Fibroblast of lung (primary cell): Measurements from ENCODE around the gene HNRNPLL. TPM values are rescaled to one million over a fixed set of nuclear protein-coding genes. Genes with fewer than 3 reads are reported as not detected.
A peak's percentile ranks its signal among the peaks of the same experiment; 100 is the strongest.
"Not testable (repeated sequence)": the region's sequence is repeated elsewhere in the genome, so short reads cannot be mapped to it uniquely, and the experiment has no call there.

Source experiments
- DNase-seq, 2 donors: peaks; one replicate each; pipeline versions ENCODE4 v3.0.0 to v3.0.0-alpha.2; 2010; ENCODE audit warnings: low read depth in 2 of 2
- H2AFZ ChIP-seq: 2 replicates; pipeline ENCODE4 v1.5.1; 2012; ENCODE audit warnings: low read length, control low read depth, inconsistent platforms
- H3K27ac ChIP-seq: 2 replicates; pipeline ENCODE4 v1.5.1; 2011; ENCODE audit warnings: low read length, control low read depth; ENCODE audit not compliant: insufficient read depth
- H3K27me3 ChIP-seq: 2 replicates; pipeline ENCODE4 v1.5.1; 2011; ENCODE audit warnings: mild to moderate bottlenecking, low read length; ENCODE audit not compliant: control insufficient read depth, insufficient read depth
- H3K36me3 ChIP-seq: 2 replicates; pipeline ENCODE4 v1.5.1; 2011; ENCODE audit warnings: low read length; ENCODE audit not compliant: control insufficient read depth, insufficient read depth
- H3K4me1 ChIP-seq: 2 replicates; pipeline ENCODE4 v1.5.1; 2011; ENCODE audit warnings: low read length; ENCODE audit not compliant: control insufficient read depth, insufficient read depth; ENCODE audit errors: extremely low read depth
- H3K4me2 ChIP-seq: 2 replicates; pipeline ENCODE4 v1.5.1; 2011; ENCODE audit warnings: low read length, control low read depth; ENCODE audit not compliant: insufficient read depth; ENCODE audit errors: extremely low read depth
- H3K4me3 ChIP-seq, 4 experiments: fragments of 200-600 bp in 1 of 4; sonication (generic) in 1 of 4; replicated peaks in 1 of 4; 2 replicates each; pipeline ENCODE4 v1.5.1; 2011 to 2016; ENCODE audit warnings: low read length in 4 of 4, low read depth in 3 of 4, mild to moderate bottlenecking in 3 of 4, control low read depth in 2 of 4, inconsistent platforms in 1 of 4, mixed read lengths in 1 of 4; ENCODE audit not compliant: insufficient read depth in 1 of 4; ENCODE audit errors: control extremely low read depth in 1 of 4
- H3K79me2 ChIP-seq: 2 replicates; pipeline ENCODE4 v1.5.1; 2012; ENCODE audit warnings: mild to moderate bottlenecking, low read length, inconsistent platforms; ENCODE audit not compliant: control insufficient read depth, insufficient read depth
- H3K9ac ChIP-seq: 2 replicates; pipeline ENCODE4 v1.5.1; 2011; ENCODE audit warnings: mild to moderate bottlenecking, low read length, control low read depth; ENCODE audit not compliant: insufficient read depth
- H3K9me3 ChIP-seq: 2 replicates; pipeline ENCODE4 v1.5.1; 2012; ENCODE audit warnings: low read depth, low read length; ENCODE audit not compliant: control insufficient read depth, insufficient read depth
- H4K20me1 ChIP-seq: 2 replicates; pipeline ENCODE4 v1.5.1; 2011; ENCODE audit warnings: low read length; ENCODE audit not compliant: control insufficient read depth, insufficient read depth; ENCODE audit errors: extremely low read depth
- EZH2 ChIP-seq: IDR thresholded peaks from 2 replicates; pipeline ENCODE4 v1.5.1; 2012; ENCODE audit warnings: low read length, control low read depth, mild to moderate bottlenecking; ENCODE audit errors: missing control alignments
- polyA plus RNA-seq, 2 donors: library from polyadenylated mRNA; depleted of rRNA in 1 of 2; stranded (reverse) in 1 of 2; unstranded in 1 of 2; fragments of >200 nt; gene quantifications; 2 replicates each; pipeline ENCODE4 v1.2.1, GENCODE V29; 2011 to 2012; ENCODE audit warnings: missing spikeins in 1 of 2
- total RNA-seq: library from RNA; depleted of rRNA; stranded (reverse); fragments of >200 nt; gene quantifications from 2 replicates; pipeline ENCODE4 v1.2.1, GENCODE V29; 2014
- TF ChIP-seq, protein P1 (sequence below), 2 donors: IDR thresholded peaks in 1 of 2; conservative IDR thresholded peaks in 1 of 2; 1 replicate in 1 of 2; 2 replicates in 1 of 2; pipeline ENCODE4 v1.5.1; 2011 to 2012; ENCODE audit warnings: low read length in 2 of 2, control low read depth in 1 of 2, inconsistent platforms in 1 of 2, low read depth in 1 of 2, mild to moderate bottlenecking in 1 of 2

Gene HNRNPLL
- total and polyA plus RNA-seq, 2 donors (not counting 1 experiment from before 2014, with no cell fraction given), result 36.4 to 51.4 TPM

DNA sequence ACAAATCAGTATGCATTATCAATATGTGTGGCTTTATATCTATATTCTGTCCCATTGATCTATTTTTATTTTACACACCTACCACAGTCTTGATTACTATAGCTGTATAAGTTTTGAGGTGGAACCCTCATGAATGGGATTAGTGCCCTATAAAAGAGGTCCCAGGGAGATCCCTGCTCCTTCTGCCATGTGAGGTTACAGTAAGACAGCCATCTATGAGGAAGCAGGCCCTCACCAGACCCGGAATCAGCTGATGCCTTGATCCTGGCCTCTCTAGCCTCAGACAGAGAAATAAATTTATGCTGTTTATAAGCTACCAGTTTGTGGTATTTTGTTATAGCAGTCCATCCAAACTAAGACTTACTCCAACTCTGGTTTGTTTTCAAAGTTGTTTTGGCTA, 54.9 kb downstream of the HNRNPLL start:
- Histone ChIP-seq H3K27ac (no peak overlapping the region), H4K20me1 (no peaks in the 10 kb centered on the region), H3K9me3 (no peaks in the 10 kb centered on the region), H3K4me1 (no peaks in the 10 kb centered on the region), H3K36me3 (peaks cover 2% of the 10 kb centered on the region), H3K4me3 (no peak overlapping the region), H3K9ac (no peak overlapping the region), H3K79me2 (no peaks in the 10 kb centered on the region), H3K4me2 (no peak overlapping the region), H2AFZ (no peak overlapping the region), H3K27me3 (no peaks in the 10 kb centered on the region)
- TF ChIP-seq EZH2, result no peak
- no peak for DNase-seq

DNA sequence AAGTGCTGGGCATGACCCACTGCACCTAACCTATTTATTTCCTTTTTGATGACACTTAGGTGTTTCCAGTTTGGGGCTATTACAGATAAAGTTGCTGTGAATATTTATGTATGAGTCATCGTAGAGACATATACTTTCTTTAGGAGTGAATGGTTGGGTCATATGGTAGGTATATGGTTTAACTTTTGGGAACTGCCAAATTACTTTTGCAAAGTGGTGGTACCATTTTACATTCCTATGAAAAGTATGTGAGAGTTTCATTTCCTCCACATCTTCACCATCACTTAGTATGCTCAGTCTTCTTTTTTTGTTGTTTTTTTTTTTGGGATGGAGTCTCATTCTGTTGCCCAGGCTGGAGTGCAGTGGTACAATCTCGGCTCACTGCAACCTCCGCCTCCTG, 56.1 kb downstream of the HNRNPLL start:
- H3K36me3 ChIP-seq, result no peaks in the 10 kb centered on the region
- H3K4me1 ChIP-seq, result no peaks in the 10 kb centered on the region
- no peak overlapping the region for H3K9ac ChIP-seq
- H2AFZ ChIP-seq, result no peak overlapping the region
- H3K79me2 ChIP-seq, result no peaks in the 10 kb centered on the region
- H3K4me3 ChIP-seq, result no peak overlapping the region
- no peak for DNase-seq
- TF ChIP-seq EZH2, result no peak
- TF ChIP-seq, protein P1, sequence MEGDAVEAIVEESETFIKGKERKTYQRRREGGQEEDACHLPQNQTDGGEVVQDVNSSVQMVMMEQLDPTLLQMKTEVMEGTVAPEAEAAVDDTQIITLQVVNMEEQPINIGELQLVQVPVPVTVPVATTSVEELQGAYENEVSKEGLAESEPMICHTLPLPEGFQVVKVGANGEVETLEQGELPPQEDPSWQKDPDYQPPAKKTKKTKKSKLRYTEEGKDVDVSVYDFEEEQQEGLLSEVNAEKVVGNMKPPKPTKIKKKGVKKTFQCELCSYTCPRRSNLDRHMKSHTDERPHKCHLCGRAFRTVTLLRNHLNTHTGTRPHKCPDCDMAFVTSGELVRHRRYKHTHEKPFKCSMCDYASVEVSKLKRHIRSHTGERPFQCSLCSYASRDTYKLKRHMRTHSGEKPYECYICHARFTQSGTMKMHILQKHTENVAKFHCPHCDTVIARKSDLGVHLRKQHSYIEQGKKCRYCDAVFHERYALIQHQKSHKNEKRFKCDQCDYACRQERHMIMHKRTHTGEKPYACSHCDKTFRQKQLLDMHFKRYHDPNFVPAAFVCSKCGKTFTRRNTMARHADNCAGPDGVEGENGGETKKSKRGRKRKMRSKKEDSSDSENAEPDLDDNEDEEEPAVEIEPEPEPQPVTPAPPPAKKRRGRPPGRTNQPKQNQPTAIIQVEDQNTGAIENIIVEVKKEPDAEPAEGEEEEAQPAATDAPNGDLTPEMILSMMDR (conservative IDR thresholded peaks at IDR 0.05 in 1 of 2, IDR thresholded peaks at IDR 0.05 in 1 of 2; ENCODE audit: low read depth in 1 of 2, low read length in 2 of 2), result no peak
- no peaks in the 10 kb centered on the region for H3K9me3 ChIP-seq
- H4K20me1 ChIP-seq, result no peaks in the 10 kb centered on the region
- H3K27ac ChIP-seq, result no peak overlapping the region
- no peak overlapping the region for H3K4me2 ChIP-seq
- H3K27me3 ChIP-seq, result no peaks in the 10 kb centered on the region

DNA sequence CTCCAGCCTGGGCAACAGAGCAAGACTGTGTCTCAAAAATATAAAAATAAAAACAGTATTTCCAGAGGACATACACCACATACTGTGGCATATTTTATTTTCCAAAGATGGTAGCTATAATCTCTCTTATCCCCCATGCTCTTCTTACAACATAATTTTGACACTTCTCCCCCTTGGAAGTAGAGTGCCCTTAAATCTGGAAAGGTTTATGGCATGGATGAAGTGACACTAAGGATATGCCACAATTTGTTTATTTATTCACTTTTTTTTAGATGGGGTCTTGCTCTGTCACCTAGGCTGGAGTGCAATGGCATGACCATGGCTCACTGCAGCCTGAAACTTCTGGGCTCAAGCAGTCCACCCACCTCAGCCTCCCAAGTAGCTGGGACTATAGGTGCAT, 56.7 kb downstream of the HNRNPLL start:
- H3K27me3 ChIP-seq, result no peaks in the 10 kb centered on the region

DNA sequence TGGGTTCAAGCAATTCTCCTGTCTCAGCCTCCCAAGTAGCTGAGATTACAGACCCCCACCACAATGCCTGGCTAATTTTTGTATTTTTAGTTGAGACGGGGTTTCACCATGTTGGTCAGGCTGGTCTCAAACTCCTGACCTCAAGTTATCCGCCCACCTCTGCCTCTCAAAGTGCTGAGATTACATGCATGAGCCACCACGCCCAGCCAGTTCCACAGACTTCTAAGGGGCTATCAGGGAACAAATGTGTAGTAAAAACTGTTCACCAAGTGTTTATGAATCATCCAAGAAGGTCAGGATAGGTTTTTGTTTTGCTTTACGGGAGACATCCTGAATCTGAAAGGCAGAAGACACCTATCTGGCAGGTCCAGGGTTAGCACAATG, 60.5 kb downstream of the HNRNPLL start:
- H3K27ac ChIP-seq, H3K9ac ChIP-seq, H3K27me3 ChIP-seq, H3K79me2 ChIP-seq, H3K4me1 ChIP-seq, H3K4me3 ChIP-seq, H2AFZ ChIP-seq, H3K9me3 ChIP-seq, H4K20me1 ChIP-seq, H3K36me3 ChIP-seq, H3K4me2 ChIP-seq: not testable (repeated sequence)
- DNase-seq, result peak in 1 of 2 donors; percentile 45

More for the DNA sequence above, 56.7 kb downstream of the HNRNPLL start:
- no peaks in the 10 kb centered on the region for H3K4me1 ChIP-seq
- no peaks in the 10 kb centered on the region for H3K36me3 ChIP-seq
- H3K4me3 ChIP-seq, result no peak overlapping the region
- H4K20me1 ChIP-seq, result no peaks in the 10 kb centered on the region
- DNase-seq, result no peak
- no peaks in the 10 kb centered on the region for H3K9me3 ChIP-seq
- H2AFZ ChIP-seq, result no peak overlapping the region
- no peak overlapping the region for H3K4me2 ChIP-seq
- H3K27ac ChIP-seq, result no peak overlapping the region
- TF ChIP-seq, protein P1 (conservative IDR thresholded peaks at IDR 0.05 in 1 of 2, IDR thresholded peaks at IDR 0.05 in 1 of 2; ENCODE audit: low read depth in 1 of 2, low read length in 2 of 2), result no peak
- H3K9ac ChIP-seq, result no peak overlapping the region
- H3K79me2 ChIP-seq, result no peaks in the 10 kb centered on the region
